H9 (cell line): ENCODE measurements around the gene CPLX1. TPM values are rescaled to one million over a fixed set of nuclear protein-coding genes. Genes with fewer than 3 reads are reported as not detected.

Experiments used
- DNase-seq: peaks from one replicate; pipeline ENCODE4 v3.0.0-alpha.2; 2017
- H2AFZ ChIP-seq: one replicate; pipeline ENCODE4 v1.6.1; 2013; ENCODE audit warnings: mild to moderate bottlenecking, low read length, control low read depth, moderate library complexity
- H2AK5ac ChIP-seq: 2 replicates; pipeline ENCODE4 v1.6.1; 2013; ENCODE audit warnings: low read length, control low read depth, mixed read lengths; ENCODE audit not compliant: insufficient read length
- H2BK120ac ChIP-seq: one replicate; pipeline ENCODE4 v1.6.1; 2013; ENCODE audit warnings: low read depth, mild to moderate bottlenecking, low read length, control low read depth, inconsistent platforms; ENCODE audit not compliant: poor library complexity, severe bottlenecking
- H2BK12ac ChIP-seq: 2 replicates; pipeline ENCODE4 v1.6.1; 2013; ENCODE audit warnings: low read length, control low read depth, mixed read lengths, low read depth; ENCODE audit not compliant: insufficient read length
- H2BK15ac ChIP-seq: 2 replicates; pipeline ENCODE4 v1.6.1; 2013; ENCODE audit warnings: low read depth, low read length, control low read depth
- H2BK20ac ChIP-seq: one replicate; pipeline ENCODE4 v1.6.1; 2013; ENCODE audit warnings: low read depth, mild to moderate bottlenecking, low read length, control low read depth, inconsistent platforms; ENCODE audit not compliant: poor library complexity, severe bottlenecking
- H2BK5ac ChIP-seq: 2 replicates; pipeline ENCODE4 v1.6.1; 2013; ENCODE audit warnings: low read length, control low read depth, mixed read lengths; ENCODE audit not compliant: insufficient read length
- H3K14ac ChIP-seq: 2 replicates; pipeline ENCODE4 v1.6.1; 2013; ENCODE audit warnings: low read length, control low read depth; ENCODE audit not compliant: insufficient read depth
- H3K18ac ChIP-seq: 2 replicates; pipeline ENCODE4 v1.6.1; 2013; ENCODE audit warnings: low read depth, mild to moderate bottlenecking, mixed read lengths, low read length, control low read depth; ENCODE audit not compliant: insufficient read length
- H3K23ac ChIP-seq: 2 replicates; pipeline ENCODE4 v1.6.1; 2013; ENCODE audit warnings: low read length, control low read depth, mixed read lengths, low read depth; ENCODE audit not compliant: insufficient read length
- H3K23me2 ChIP-seq: 2 replicates; pipeline ENCODE4 v1.6.1; 2013; ENCODE audit warnings: low read depth, mild to moderate bottlenecking, mixed read lengths, low read length, control low read depth; ENCODE audit not compliant: insufficient read length, poor library complexity, severe bottlenecking
- H3K27ac ChIP-seq: 2 replicates; pipeline ENCODE4 v1.5.1; 2013; ENCODE audit warnings: low read length, control low read depth, mixed read lengths, low read depth; ENCODE audit not compliant: insufficient read length
- H3K27me3 ChIP-seq: 2 replicates; pipeline ENCODE4 v1.6.1; 2013; ENCODE audit warnings: low read length, control low read depth, inconsistent platforms; ENCODE audit not compliant: insufficient read depth
- H3K4ac ChIP-seq: 2 replicates; pipeline ENCODE4 v1.6.1; 2013; ENCODE audit warnings: low read depth, mild to moderate bottlenecking, control low read depth, inconsistent platforms, low read length, moderate library complexity
- H3K4me1 ChIP-seq: 2 replicates; pipeline ENCODE4 v1.6.1; 2013; ENCODE audit warnings: low read length, control low read depth, inconsistent platforms; ENCODE audit not compliant: insufficient read depth
- H3K4me2 ChIP-seq: 2 replicates; pipeline ENCODE4 v1.6.1; 2013; ENCODE audit warnings: low read length, control low read depth, mixed read lengths; ENCODE audit not compliant: insufficient read length, insufficient read depth
- H3K56ac ChIP-seq: 2 replicates; pipeline ENCODE4 v1.6.1; 2013; ENCODE audit warnings: low read depth, mild to moderate bottlenecking, mixed read lengths, low read length, control low read depth; ENCODE audit not compliant: insufficient read length
- H3K79me1 ChIP-seq: 2 replicates; pipeline ENCODE4 v1.6.1; 2013; ENCODE audit warnings: low read depth, mild to moderate bottlenecking, moderate library complexity, low read length, control low read depth, inconsistent platforms; ENCODE audit not compliant: insufficient read depth, poor library complexity, severe bottlenecking
- H3K79me2 ChIP-seq: 2 replicates; pipeline ENCODE4 v1.6.1; 2013; ENCODE audit warnings: low read length, control low read depth, inconsistent platforms; ENCODE audit not compliant: insufficient read depth
- H3K9ac ChIP-seq: 2 replicates; pipeline ENCODE4 v1.6.1; 2013; ENCODE audit warnings: low read length, control low read depth, mixed read lengths; ENCODE audit not compliant: insufficient read length; ENCODE audit errors: extremely low read depth
- H3K9me3 ChIP-seq: one replicate; pipeline ENCODE4 v1.6.1; 2013; ENCODE audit warnings: low read depth, low read length, inconsistent platforms; ENCODE audit not compliant: control insufficient read depth
- H3T11ph ChIP-seq: one replicate; pipeline ENCODE4 v1.6.1; 2013; ENCODE audit warnings: mild to moderate bottlenecking, low read length, control low read depth, inconsistent platforms
- H4K20me1 ChIP-seq: one replicate; pipeline ENCODE4 v1.6.1; 2013; ENCODE audit not compliant: control insufficient read depth, insufficient read length, insufficient read depth
- H4K5ac ChIP-seq: 2 replicates; pipeline ENCODE4 v1.6.1; 2013; ENCODE audit warnings: low read depth, mild to moderate bottlenecking, mixed read lengths, low read length, control low read depth; ENCODE audit not compliant: insufficient read length
- H4K8ac ChIP-seq: replicated peaks from 2 replicates; pipeline ENCODE4 v1.6.1; 2013; ENCODE audit warnings: low read length, control low read depth, mixed read lengths, low read depth; ENCODE audit not compliant: insufficient read length
- H4K91ac ChIP-seq: 2 replicates; pipeline ENCODE4 v1.6.1; 2013; ENCODE audit warnings: low read depth, mild to moderate bottlenecking, moderate library complexity, mixed read lengths, low read length, control low read depth; ENCODE audit not compliant: insufficient read length
- H3K27ac Mint-ChIP-seq, 3 experiments: 2 replicates in 2 of 3; 3 replicates in 1 of 3; pipeline ENCODE4 v1.8.0; 2020 to 2021; ENCODE audit warnings: mixed read lengths in 3 of 3, mild to moderate bottlenecking in 1 of 3, moderate library complexity in 1 of 3
- H3K27me3 Mint-ChIP-seq: 2 replicates; pipeline ENCODE4 v1.8.0; 2021; ENCODE audit warnings: low read depth, mild to moderate bottlenecking, moderate library complexity, mixed read lengths
- H3K36me3 Mint-ChIP-seq, 3 experiments: 2 replicates in 2 of 3; 3 replicates in 1 of 3; pipeline ENCODE4 v1.8.0; 2020 to 2021; ENCODE audit warnings: low read depth in 3 of 3, mixed read lengths in 3 of 3; ENCODE audit not compliant: insufficient read depth in 1 of 3
- H3K4me1 Mint-ChIP-seq, 2 experiments: 2 replicates each; pipeline ENCODE4 v1.8.0; 2020; ENCODE audit warnings: mixed read lengths in 2 of 2
- H3K4me3 Mint-ChIP-seq, 2 experiments: 2 replicates in 1 of 2; 3 replicates in 1 of 2; pipeline ENCODE4 v1.8.0; 2020 to 2021; ENCODE audit warnings: mild to moderate bottlenecking in 2 of 2, mixed read lengths in 2 of 2, moderate library complexity in 1 of 2
- H3K9me3 Mint-ChIP-seq, 2 experiments: 2 replicates in 1 of 2; 3 replicates in 1 of 2; pipeline ENCODE4 v1.8.0; 2020; ENCODE audit warnings: mild to moderate bottlenecking in 2 of 2, mixed read lengths in 2 of 2, moderate library complexity in 1 of 2
- CTCF ChIP-seq: fragments of 200-600 bp; sonication (generic); conservative IDR thresholded peaks from 3 replicates; pipeline ENCODE4 v1.8.0; 2021; ENCODE audit warnings: antibody characterized with exemption, mild to moderate bottlenecking
- WGBS: extraction: QIAGEN DNeasy Blood & Tissue Kit; methylation state at CpG from one replicate; pipeline ENCODE4 v1.1.7; 2013; ENCODE audit warnings: missing lambda C conversion rate, low lambda C conversion rate, mixed read lengths; ENCODE audit not compliant: insufficient read length; ENCODE audit errors: extremely low coverage; 5-methylcytosine and 5-hydroxymethylcytosine counted together
- total RNA-seq: library from RNA; stranded (reverse); gene quantifications from 2 replicates; pipeline ENCODE4 v1.2.1, GENCODE V29; 2021

The CPLX1 gene
- total RNA-seq, 1 experiment from 2014 or later: 0.90 TPM

DNA sequence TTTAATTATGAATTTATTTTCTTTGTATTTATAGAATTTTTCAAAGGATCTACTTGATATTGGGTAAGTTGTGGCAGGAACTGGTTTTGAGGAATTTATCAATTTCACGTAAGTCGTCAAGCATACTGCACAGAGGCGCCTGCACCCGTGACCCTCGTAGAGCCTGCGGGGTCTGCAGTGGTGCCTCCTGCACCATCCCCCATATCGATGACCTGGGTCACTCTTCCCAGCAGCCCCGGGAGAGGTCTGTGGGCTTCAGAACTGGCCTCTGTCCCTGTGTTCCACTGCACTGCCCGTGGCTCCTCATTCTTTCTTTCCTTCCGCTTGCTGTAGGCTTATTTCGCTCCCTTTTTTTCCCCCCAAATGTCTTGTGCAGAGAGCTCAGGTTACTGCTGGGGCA, 31.5 kb upstream of the CPLX1 start:
- DNase-seq: no peak
- peaks cover 24 to 70% (median 58%) of the 10 kb centered on the region in 3 experiments for H3K36me3 Mint-ChIP-seq
- H3K27me3 Mint-ChIP-seq: no peaks in the 10 kb centered on the region

More for the DNA sequence above, 31.5 kb upstream of the CPLX1 start:
- H2BK5ac ChIP-seq: no peak overlapping the region
- H4K5ac ChIP-seq: no peak overlapping the region
- H2BK12ac ChIP-seq: no peak overlapping the region
- no peaks in the 10 kb centered on the region for H3K79me2 ChIP-seq
- no peak overlapping the region for H3K9ac ChIP-seq
- H3K9me3 ChIP-seq: no peaks in the 10 kb centered on the region
- H3K4me1 ChIP-seq: no peaks in the 10 kb centered on the region
- no peak overlapping the region for H2AK5ac ChIP-seq
- no peak overlapping the region for H3K18ac ChIP-seq
- H4K91ac ChIP-seq: no peak overlapping the region
- H4K8ac ChIP-seq: no peak overlapping the region
- H3K27ac ChIP-seq: no peak overlapping the region
- Mint-ChIP-seq H3K4me3 (no peak overlapping the region), H3K9me3 (peaks cover 0 to 6% of the 10 kb centered on the region in 2 experiments; a peak in 1 of 5 replicates), H3K4me1 (no peaks in the 10 kb centered on the region), H3K27ac (no peak overlapping the region; a peak in 1 of 7 replicates)
- H2AFZ ChIP-seq: no peak overlapping the region
- WGBS: no CpG with 5 or more reads among the region's 11 CpGs
- no peak overlapping the region for H3K56ac ChIP-seq
- H3K79me1 ChIP-seq: no peaks in the 10 kb centered on the region
- no peak overlapping the region for H2BK20ac ChIP-seq
- no peaks in the 10 kb centered on the region for H4K20me1 ChIP-seq
- H2BK15ac ChIP-seq: no peak overlapping the region
- no peak overlapping the region for H3K23ac ChIP-seq
- no peaks in the 10 kb centered on the region for H3K27me3 ChIP-seq
- no peak overlapping the region for H3K4me2 ChIP-seq
- TF ChIP-seq CTCF: no peak
- H3T11ph ChIP-seq: no peak overlapping the region
- no peaks in the 10 kb centered on the region for H3K23me2 ChIP-seq
- H2BK120ac ChIP-seq: no peak overlapping the region
- no peak overlapping the region for H3K4ac ChIP-seq
- no peak overlapping the region for H3K14ac ChIP-seq
